NT2/D1 (cell line): Measurements from ENCODE around the gene TNS4.

ENCODE experiments used
- SUZ12 ChIP-seq: IDR thresholded peaks from 2 replicates; pipeline ENCODE4 v1.6.1; 2011; ENCODE audit not compliant: insufficient read length, insufficient read depth; ENCODE audit errors: extremely low read depth
- YY1 ChIP-seq: IDR thresholded peaks from 2 replicates; pipeline ENCODE4 v1.6.1; 2011; ENCODE audit not compliant: insufficient read length, insufficient read depth
- ZNF274 ChIP-seq: IDR thresholded peaks from 2 replicates; pipeline ENCODE4 v1.6.1; 2011; ENCODE audit warnings: mild to moderate bottlenecking, low read depth, low read length

GRCh38 chr17:40478486-40478885 is 22.9 kb downstream of the TNS4 start:
- TF ChIP-seq SUZ12: no peak
- no peak for TF ChIP-seq YY1
- no peak for TF ChIP-seq ZNF274
